ENCODE data around the gene KAT6B.
A peak's percentile ranks its signal among the peaks of the same experiment; 100 is the strongest.
"Not testable (repeated sequence)": the region's sequence is repeated elsewhere in the genome, so short reads cannot be mapped to it uniquely, and the experiment has no call there.

Gene KAT6B

DNA sequence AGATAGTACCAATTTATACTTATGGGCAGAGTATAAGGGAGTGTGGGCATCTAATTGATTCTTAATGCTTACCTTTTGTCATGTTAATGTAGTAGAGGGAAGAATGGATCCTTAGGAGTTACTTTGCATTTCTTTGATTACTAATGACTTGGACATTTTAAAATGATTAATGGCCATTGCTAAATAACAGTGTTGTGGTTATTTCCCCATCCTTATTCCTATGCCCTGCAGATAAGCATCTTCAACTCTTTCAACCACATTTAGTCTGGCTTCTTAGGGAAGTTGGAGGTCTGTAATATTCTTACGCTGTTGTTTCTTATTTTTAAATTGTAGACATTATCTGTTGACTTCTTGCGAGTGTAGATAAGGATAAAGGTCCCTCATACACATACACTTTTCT, 37.2 kb downstream of the KAT6B start:
- peak; percentile 20 for DNase-seq

GRCh38 chr10:74867351-74867750, 41.0 kb downstream of the KAT6B start:
- DNase-seq: no peak

GRCh38 chr10:74868392-74868977, 42.1 kb downstream of the KAT6B start:
- no peak for DNase-seq

- DNase-seq: no peak
Measured at GRCh38 chr10:74869635-74870034, 43.2 kb downstream of the KAT6B start.

GRCh38 chr10:74870191-74870590, 43.8 kb downstream of the KAT6B start:
- no peak for DNase-seq

GRCh38 chr10:74871595-74872382, 45.4 kb downstream of the KAT6B start:
- no peak for DNase-seq

- DNase-seq: no peak
Measured at GRCh38 chr10:74873803-74874454, 47.5 kb downstream of the KAT6B start.

DNA sequence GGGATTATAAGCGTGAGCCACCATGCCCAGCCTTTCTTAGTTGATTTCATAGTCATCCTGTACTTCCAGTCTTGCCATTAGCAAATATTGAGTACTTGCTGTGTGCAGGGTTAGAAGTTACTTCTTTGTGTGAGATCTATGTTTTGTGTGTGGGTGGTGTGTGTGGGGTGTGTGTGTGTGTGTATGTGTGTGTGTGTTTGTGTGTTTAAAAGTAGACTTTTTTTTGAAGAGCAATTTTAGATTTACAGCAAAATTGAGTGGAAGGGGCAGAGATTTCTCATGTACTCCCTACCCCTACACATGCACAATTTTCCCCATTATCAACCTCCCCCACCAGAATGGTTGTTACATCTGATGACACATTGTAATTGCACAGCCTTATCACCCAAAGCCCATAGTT, 48.2 kb downstream of the KAT6B start:
- no peak for DNase-seq

DNA sequence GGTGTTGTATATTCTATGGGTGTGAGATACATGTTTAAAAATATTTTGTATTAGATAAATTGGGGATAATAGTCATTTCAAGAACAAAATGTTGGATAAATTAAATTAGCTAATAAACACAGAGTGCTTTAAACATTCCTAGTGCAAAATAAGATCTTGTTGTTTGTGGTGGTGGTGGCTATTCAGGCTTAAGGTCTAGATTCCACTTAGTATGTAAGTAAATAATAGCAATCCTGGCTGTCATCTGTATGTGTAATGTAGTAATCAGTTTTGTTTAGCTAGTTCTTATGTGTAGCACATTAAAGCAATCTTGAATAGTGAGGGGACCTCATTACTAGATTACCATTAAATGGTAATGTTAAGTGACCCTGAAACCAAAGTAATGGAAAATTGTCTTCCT, 48.7 kb downstream of the KAT6B start:
- DNase-seq: no peak

DNA sequence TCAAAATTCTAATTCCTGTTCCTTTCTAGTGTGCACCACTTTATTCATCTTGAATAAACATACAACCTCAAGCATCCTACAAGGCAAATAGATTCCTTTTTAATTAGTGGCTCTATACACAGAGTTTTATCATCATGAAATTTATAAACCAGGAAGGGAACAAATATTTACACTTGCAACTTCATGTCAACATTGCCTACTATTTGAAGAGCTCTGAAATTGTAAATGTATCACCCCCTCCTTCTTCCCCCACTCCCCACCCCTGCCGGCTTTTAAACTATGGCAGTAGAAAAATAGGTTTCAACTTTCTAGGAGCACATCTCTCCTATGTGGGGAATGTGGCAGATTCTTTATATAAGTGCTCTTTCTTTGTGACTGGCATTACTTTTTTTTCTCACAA, 49.6 kb downstream of the KAT6B start:
- DNase-seq: no peak

DNA sequence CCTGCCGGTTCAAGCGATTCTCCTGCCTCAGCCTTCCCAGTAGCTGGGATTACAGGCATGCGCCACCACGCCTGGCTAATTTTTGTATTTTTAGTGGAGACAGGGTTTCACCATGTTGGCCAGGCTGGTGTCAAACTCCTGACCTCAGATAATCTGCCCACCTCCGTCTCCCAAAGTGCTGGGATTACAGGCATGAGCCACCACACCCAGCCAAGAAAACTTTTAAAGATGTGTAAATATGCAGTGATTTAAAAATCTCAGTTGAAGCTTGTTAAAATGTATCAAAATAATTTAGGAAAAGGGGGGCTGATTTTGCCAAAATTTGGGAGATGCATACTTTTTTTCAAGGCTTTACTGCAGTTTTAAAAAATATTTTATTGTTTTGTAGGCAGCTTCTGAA, 50.7 kb downstream of the KAT6B start:
- DNase-seq: not testable (repeated sequence)

- no peak for DNase-seq
Measured at GRCh38 chr10:74877898-74878297, 51.5 kb downstream of the KAT6B start.

- DNase-seq: no peak
Measured at GRCh38 chr10:74880041-74880440, 53.6 kb downstream of the KAT6B start.

- DNase-seq: no peak
Measured at GRCh38 chr10:74881253-74881884, 55.0 kb downstream of the KAT6B start.

DNA sequence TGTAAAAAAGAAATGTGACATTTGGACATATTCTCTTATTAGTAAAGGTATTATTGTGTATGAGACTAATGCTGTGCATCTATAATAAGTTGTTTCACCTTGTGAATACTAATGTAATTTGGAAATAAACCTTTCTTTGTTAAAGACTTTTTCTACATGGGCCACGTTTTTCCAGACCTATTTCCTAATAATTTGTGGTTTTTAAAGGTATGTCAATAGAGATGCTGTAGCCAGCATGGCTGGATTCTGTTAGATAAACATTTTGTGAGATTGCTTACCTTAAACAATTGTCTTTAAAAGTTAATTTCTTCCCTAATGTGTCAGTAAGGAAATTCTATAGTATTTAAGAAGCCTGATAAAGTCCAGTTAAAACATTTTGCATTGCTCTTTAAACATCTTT, 56.0 kb downstream of the KAT6B start:
- DNase-seq: no peak

- no peak for DNase-seq
Measured at GRCh38 chr10:74882831-74883230, 56.4 kb downstream of the KAT6B start.

DNA sequence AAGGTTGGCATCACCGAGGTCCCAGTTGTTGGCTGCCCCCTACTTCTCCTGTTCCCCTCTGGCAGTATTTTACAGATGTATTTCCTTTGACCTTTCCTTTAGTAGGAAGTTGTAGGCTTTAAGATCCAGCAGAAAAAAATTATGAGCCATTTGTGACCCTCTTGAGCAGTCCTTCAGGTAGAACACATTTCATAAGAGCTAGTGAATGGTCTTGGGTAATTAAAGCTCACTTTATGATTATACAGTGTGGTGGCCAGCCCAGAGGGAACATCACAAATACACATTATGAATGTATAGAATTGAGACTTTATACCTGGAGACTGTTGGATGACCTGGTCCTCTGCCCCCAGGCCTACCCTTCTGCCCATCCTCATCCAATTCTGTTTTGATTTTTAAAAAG, 57.0 kb downstream of the KAT6B start:
- no peak for DNase-seq

DNA sequence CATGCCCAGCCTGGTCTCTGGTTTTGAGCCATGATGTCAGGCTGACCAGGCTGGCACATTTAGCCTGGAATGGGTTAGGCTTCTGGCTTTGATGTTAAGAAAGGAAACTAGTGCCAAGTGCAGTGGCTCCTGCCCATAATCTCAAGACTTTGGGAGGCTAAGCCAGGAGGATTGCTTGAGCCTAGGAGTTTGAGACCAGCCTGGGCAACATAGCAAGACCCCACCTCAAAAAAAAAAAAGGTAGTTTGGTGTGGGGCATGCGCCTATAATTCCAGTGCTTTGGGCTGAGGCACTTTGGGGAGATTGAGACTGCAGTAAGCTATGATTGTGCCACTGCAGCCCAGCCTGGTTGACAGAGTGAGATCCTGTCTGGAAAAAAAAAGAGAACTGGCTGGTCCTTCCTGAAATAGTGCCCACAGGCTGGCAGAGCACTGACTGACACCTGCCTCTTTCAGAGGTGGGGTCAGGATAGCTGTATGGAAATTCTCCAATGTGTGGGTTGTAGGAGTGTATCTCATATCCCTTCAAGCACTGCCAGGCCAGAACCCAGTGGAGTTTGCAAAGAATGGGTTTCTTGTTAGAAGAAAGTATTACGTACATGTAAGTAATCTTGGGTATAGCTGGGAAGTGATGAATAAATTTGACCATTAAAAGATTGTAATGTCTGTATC, 61.3 kb downstream of the KAT6B start:
- no peak for DNase-seq

DNA sequence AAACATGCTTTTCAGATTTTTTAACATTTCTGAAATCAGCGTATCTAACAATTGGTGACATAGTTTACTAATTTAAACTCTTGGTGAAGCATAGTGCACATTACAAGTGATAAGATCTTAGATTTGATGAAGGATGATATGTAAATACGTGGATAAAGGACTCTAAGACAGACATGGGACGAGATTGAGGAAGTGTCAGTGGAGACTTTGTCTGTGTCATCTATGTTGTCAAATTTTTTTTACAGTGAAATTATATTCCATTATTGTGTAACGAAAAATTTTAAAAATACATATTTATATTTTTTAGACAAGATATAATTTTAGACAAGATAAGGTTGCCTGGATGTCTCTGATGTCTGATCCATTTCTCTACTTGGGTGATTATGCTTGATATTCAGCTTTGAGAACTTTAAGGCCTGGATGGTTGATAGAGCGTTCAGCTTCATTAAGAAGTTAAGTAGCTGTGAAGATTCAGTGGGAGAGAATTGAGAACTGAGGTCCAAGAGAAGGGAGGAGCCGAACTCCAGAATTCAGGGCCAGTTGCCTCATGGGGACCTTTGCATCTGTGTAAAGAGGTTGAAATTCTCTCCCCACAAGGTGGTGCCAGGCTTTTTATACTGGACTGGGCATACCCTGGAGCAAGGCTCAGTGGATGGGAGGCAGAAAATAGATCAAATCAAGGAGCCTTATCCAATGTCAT, 62.7 kb downstream of the KAT6B start:
- peak; percentile 16 for DNase-seq

- no peak for DNase-seq
Measured at GRCh38 chr10:74889662-74889998, 63.2 kb downstream of the KAT6B start.

DNA sequence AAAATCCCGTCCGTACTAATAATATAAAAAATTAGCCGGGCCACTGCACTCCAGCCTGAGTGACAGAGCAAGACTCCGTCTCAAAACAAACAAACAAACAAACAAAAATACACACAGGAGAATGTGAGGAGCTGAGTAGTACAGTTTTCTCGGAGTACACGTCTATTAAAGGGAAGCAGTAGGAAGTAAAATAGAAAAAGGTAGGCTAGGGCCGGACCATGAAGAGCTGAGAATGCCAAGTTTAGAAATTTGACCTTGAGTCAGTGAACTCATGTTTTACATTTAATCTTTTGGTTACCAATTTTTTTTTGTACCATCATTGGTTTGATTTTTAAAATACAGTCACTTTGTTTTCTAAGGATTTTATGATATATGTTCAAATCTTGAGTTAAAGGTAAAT, 64.1 kb downstream of the KAT6B start:
- no peak for DNase-seq

- DNase-seq: no peak
Measured at GRCh38 chr10:74891053-74891452, 64.7 kb downstream of the KAT6B start.

GRCh38 chr10:74892839-74893238, 66.4 kb downstream of the KAT6B start:
- no peak for DNase-seq

Data from hematopoietic multipotent progenitor cell treated with erythropoietin and hydrocortisone succinate and interleukin-3 and kit ligand, for 8 days (in vitro differentiated cells).